Heart left ventricle (tissue), 13 donors: ENCODE data around the gene SLBP.

Source experiments
- CTCF ChIP-seq, 12 donors: fragments of 200-600 bp; sonication (generic) in 4 of 12; IDR thresholded peaks; one replicate each; pipeline versions ENCODE4 v1.5.0 to v1.8.0; 2018 to 2022; ENCODE audit warnings: antibody characterized with exemption in 12 of 12, mild to moderate bottlenecking in 5 of 12
- POLR2A ChIP-seq, 2 donors: fragments of 450-650 bp; IDR thresholded peaks; one replicate each; pipeline ENCODE4 v1.6.1; 2017; ENCODE audit warnings: antibody characterized with exemption in 2 of 2, mild to moderate bottlenecking in 2 of 2, moderate library complexity in 2 of 2
- donor health status: ischemic (EF 13 %, LVEDD 7.1; RV severe dilation, severe dysfunction).
- donor health status: DM: no; HTN: yes; CAD: no.
- donor health status: DM: no; HTN: no; CAD: no.
- donor health status: ischemic (EF 25% LVEDD 6.9; RV normal size, moderate dysfunction).
- donor health status: ischemic (EF 25% LVEDD 5.7; RV mildly dilated, moderate dysfunction).
- donor health status: ischemic (EF 35%, LVEDD 5.7; RV mildly dilated, moderate dysfunction).
- donor health status: nonischemic (EF 11% LVEDD 7.7; RV severe dilation, severe dysfunction).
- donor health status: DM: yes; HTN: yes; CAD: no.
- donor health status: PGD.
- donor health status: ischemic (EF 29% LVEDD 5.4; RV normal size, mild dysfunction).
- donor health status: nonischemic (EF 23%, LVEDD 6.1; RV moderate dilation, normal function).

DNA sequence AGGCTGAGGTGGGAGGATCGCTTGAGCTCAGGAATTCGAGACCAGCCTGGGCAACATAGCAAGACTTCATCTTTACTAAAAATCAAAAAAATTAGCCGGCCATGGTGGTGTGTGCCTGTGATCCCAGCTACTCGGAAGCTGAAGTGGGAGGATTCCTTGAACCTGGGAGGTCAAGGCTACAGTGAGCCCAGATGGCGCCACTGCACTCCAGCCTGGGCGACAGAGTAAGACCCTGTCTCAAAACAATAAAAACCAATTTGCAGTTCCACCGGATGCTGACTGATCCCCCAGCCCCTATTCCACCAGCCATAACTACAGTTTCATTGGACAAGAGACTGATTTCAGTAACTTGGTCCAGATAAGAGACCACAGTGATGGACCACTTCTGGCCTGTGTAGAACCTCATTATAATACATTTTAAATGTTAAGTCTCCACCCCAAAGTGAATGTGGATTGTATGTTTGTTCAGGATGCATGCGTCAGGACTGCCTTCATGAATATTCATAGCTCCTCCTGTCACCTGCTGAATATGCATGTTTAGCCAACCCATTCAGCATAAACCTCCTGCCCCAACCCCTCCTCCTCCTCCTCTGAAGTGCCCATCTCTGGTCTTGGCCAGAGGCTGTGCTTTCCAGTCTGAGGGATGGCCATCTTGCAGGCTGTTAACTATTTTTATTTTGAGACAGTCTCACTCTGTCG, 2.3 kb upstream of the SLBP start:
- no peak for TF ChIP-seq CTCF (IDR thresholded peaks at IDR 0.05)
- no peak for TF ChIP-seq POLR2A (IDR thresholded peaks at IDR 0.05)
